ACHN (cell line): ENCODE measurements around the gene HES2.
"Not testable (repeated sequence)": the region's sequence is repeated elsewhere in the genome, so short reads cannot be mapped to it uniquely, and the experiment has no call there.

ENCODE experiments used
- DNase-seq: peaks from one replicate; pipeline ENCODE4 v3.0.0-alpha.2; 2015
- in situ Hi-C: cut with HindIII; loops from 2 replicates; pipeline ENCODE4 v1.10.0; 2017; ENCODE audit warnings: low sequenced_read_pairs, low pct_ligation_motif_present, low pct_unique_long_range_greater_than_20kb

Gene HES2

GRCh38 chr1:6367381-6368012, 52.2 kb downstream of the HES2 start:
- no peak for DNase-seq
- in situ Hi-C loops = no loop called here

GRCh38 chr1:6365047-6365446, 54.7 kb downstream of the HES2 start:
- DNase-seq = no peak
- in situ Hi-C loops = no loop called here

DNA sequence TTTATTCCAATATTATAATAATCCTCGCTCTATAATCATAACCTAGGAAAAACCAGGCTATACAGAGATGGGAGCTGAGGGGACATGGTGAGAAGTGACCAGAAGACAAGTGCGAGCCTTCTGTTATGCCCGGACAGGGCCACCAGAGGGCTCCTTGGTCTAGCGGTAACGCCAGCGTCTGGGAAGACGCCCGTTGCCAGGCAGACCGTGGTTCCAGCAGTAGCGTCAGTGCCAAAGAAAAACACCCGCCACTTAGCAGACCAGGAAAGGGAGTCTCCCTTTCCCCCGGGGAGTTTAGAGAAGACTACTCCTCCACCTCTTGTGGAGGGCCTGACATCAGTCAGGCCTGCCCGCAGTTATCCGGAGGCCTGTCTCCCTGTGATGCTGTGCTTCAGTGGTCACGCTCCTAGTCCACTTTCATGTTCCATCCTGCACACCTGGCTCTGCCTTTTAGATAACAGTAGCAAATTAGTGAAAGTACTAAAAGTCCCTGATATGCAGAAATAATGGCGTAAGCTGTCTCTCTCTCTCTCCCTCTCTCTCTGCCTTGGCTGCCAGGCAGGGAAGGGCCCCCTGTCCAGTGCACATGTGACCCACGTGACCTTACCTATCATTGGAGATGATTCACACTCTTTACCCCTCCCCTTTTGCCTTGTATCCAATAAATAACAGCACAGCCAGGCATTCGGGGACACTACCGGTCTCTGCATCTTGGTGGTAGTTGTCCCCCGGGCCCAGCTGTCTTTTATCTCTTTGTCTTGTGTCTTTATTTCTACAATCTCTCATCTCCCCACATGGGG, 56.4 kb downstream of the HES2 start:
- peak; percentile 43 for DNase-seq
- in situ Hi-C loops = not testable (repeated sequence)
